Measurements from ENCODE around the gene TRIM17.
A peak's percentile ranks its signal among the peaks of the same experiment; 100 is the strongest.

The TRIM17 gene

GRCh38 chr1:228370941-228371740 lies 45.5 kb downstream of the TRIM17 start:
- no peak for DNase-seq (ENCODE audit: low read depth, low spot score)

GRCh38 chr1:228370439-228370940 lies 46.2 kb downstream of the TRIM17 start:
- DNase-seq (ENCODE audit: low read depth, low spot score), result no peak
- no peaks in the 10 kb centered on the region for H3K9me3 ChIP-seq (ENCODE audit: insufficient read depth, low read length)
- H3K4me1 ChIP-seq (ENCODE audit: insufficient read depth, insufficient read length), result peaks cover 47% of the 10 kb centered on the region
- H3K36me3 ChIP-seq (ENCODE audit: insufficient read depth, insufficient read length, low read length), result no peaks in the 10 kb centered on the region
- H3K4me3 ChIP-seq (ENCODE audit: insufficient read length, low read depth), result no peak overlapping the region
- H3K27me3 ChIP-seq (ENCODE audit: insufficient read depth, insufficient read length), result no peaks in the 10 kb centered on the region
- TF ChIP-seq YY1 (IDR thresholded peaks at IDR 0.05; ENCODE audit: insufficient read depth, insufficient read length) (no peak), ZNF274 (IDR thresholded peaks at IDR 0.05; ENCODE audit: low read depth, low read length) (no peak), SUZ12 (IDR thresholded peaks at IDR 0.05; ENCODE audit: extremely low read depth, insufficient read depth, insufficient read length) (no peak)
- no peak overlapping the region for H3K9ac ChIP-seq (ENCODE audit: insufficient read length, low read depth)

More at GRCh38 chr1:228370941-228371740, 45.5 kb downstream of the TRIM17 start:
- Histone ChIP-seq H3K9me3 (ENCODE audit: insufficient read depth, low read length) (no peaks in the 10 kb centered on the region), H3K36me3 (ENCODE audit: insufficient read depth, insufficient read length, low read length) (no peaks in the 10 kb centered on the region), H3K27me3 (ENCODE audit: insufficient read depth, insufficient read length) (no peaks in the 10 kb centered on the region), H3K4me1 (ENCODE audit: insufficient read depth, insufficient read length) (peaks cover 47% of the 10 kb centered on the region), H3K9ac (ENCODE audit: insufficient read length, low read depth) (no peak overlapping the region), H3K4me3 (ENCODE audit: insufficient read length, low read depth) (no peak overlapping the region)
- TF ChIP-seq YY1 (IDR thresholded peaks at IDR 0.05; ENCODE audit: insufficient read depth, insufficient read length) (no peak), SUZ12 (IDR thresholded peaks at IDR 0.05; ENCODE audit: extremely low read depth, insufficient read depth, insufficient read length) (no peak), ZNF274 (IDR thresholded peaks at IDR 0.05; ENCODE audit: low read depth, low read length) (no peak)

GRCh38 chr1:228369608-228370438 lies 46.8 kb downstream of the TRIM17 start:
- no peaks in the 10 kb centered on the region for H3K9me3 ChIP-seq (ENCODE audit: insufficient read depth, low read length)
- H3K4me3 ChIP-seq (ENCODE audit: insufficient read length, low read depth), result no peak overlapping the region
- no peak for TF ChIP-seq SUZ12 (IDR thresholded peaks at IDR 0.05; ENCODE audit: extremely low read depth, insufficient read depth, insufficient read length)
- TF ChIP-seq ZNF274 (IDR thresholded peaks at IDR 0.05; ENCODE audit: low read depth, low read length), result no peak
- no peak for TF ChIP-seq YY1 (IDR thresholded peaks at IDR 0.05; ENCODE audit: insufficient read depth, insufficient read length)
- no peak for DNase-seq (ENCODE audit: low read depth, low spot score)
- H3K4me1 ChIP-seq (ENCODE audit: insufficient read depth, insufficient read length), result peaks cover 47% of the 10 kb centered on the region
- H3K36me3 ChIP-seq (ENCODE audit: insufficient read depth, insufficient read length, low read length), result no peaks in the 10 kb centered on the region
- no peaks in the 10 kb centered on the region for H3K27me3 ChIP-seq (ENCODE audit: insufficient read depth, insufficient read length)
- H3K9ac ChIP-seq (ENCODE audit: insufficient read length, low read depth), result peak overlapping the region; percentile 27

GRCh38 chr1:228368801-228369607 lies 47.7 kb downstream of the TRIM17 start:
- Histone ChIP-seq H3K4me1 (ENCODE audit: insufficient read depth, insufficient read length) (peaks cover 49% of the 10 kb centered on the region), H3K9me3 (ENCODE audit: insufficient read depth, low read length) (no peaks in the 10 kb centered on the region), H3K9ac (ENCODE audit: insufficient read length, low read depth) (peak overlapping the region; percentile 33), H3K27me3 (ENCODE audit: insufficient read depth, insufficient read length) (no peaks in the 10 kb centered on the region), H3K36me3 (ENCODE audit: insufficient read depth, insufficient read length, low read length) (no peaks in the 10 kb centered on the region), H3K4me3 (ENCODE audit: insufficient read length, low read depth) (no peak overlapping the region)
- no peak for TF ChIP-seq SUZ12 (IDR thresholded peaks at IDR 0.05; ENCODE audit: extremely low read depth, insufficient read depth, insufficient read length)
- no peak for TF ChIP-seq ZNF274 (IDR thresholded peaks at IDR 0.05; ENCODE audit: low read depth, low read length)
- no peak for TF ChIP-seq YY1 (IDR thresholded peaks at IDR 0.05; ENCODE audit: insufficient read depth, insufficient read length)
- DNase-seq (ENCODE audit: low read depth, low spot score), result no peak

GRCh38 chr1:228367798-228368791 lies 48.6 kb downstream of the TRIM17 start:
- H3K4me1 ChIP-seq (ENCODE audit: insufficient read depth, insufficient read length), result peaks cover 48% of the 10 kb centered on the region
- TF ChIP-seq ZNF274 (IDR thresholded peaks at IDR 0.05; ENCODE audit: low read depth, low read length) (no peak), YY1 (IDR thresholded peaks at IDR 0.05; ENCODE audit: insufficient read depth, insufficient read length) (no peak), SUZ12 (IDR thresholded peaks at IDR 0.05; ENCODE audit: extremely low read depth, insufficient read depth, insufficient read length) (no peak)
- H3K9ac ChIP-seq (ENCODE audit: insufficient read length, low read depth), result peak overlapping the region; percentile 33
- no peaks in the 10 kb centered on the region for H3K27me3 ChIP-seq (ENCODE audit: insufficient read depth, insufficient read length)
- DNase-seq (ENCODE audit: low read depth, low spot score), result peak; percentile 27
- no peaks in the 10 kb centered on the region for H3K36me3 ChIP-seq (ENCODE audit: insufficient read depth, insufficient read length, low read length)
- no peaks in the 10 kb centered on the region for H3K9me3 ChIP-seq (ENCODE audit: insufficient read depth, low read length)
- no peak overlapping the region for H3K4me3 ChIP-seq (ENCODE audit: insufficient read length, low read depth)
